GM23248 (cell line): ENCODE data around the gene THADA.

Experiments used
- EZH2 ChIP-seq: fragments of 200-600 bp; sonication (generic); IDR thresholded peaks from 2 replicates; pipeline ENCODE4 v1.6.1; 2018; ENCODE audit warnings: antibody characterized with exemption, mild to moderate bottlenecking; ENCODE audit not compliant: insufficient read depth, poor library complexity, severe bottlenecking
- EZH2phosphoT487 ChIP-seq: fragments of 200-600 bp; sonication (generic); IDR thresholded peaks from 2 replicates; pipeline ENCODE4 v1.6.1; 2018; ENCODE audit warnings: antibody characterized with exemption, moderate library complexity, mild to moderate bottlenecking, low read depth; ENCODE audit not compliant: insufficient read depth

DNA sequence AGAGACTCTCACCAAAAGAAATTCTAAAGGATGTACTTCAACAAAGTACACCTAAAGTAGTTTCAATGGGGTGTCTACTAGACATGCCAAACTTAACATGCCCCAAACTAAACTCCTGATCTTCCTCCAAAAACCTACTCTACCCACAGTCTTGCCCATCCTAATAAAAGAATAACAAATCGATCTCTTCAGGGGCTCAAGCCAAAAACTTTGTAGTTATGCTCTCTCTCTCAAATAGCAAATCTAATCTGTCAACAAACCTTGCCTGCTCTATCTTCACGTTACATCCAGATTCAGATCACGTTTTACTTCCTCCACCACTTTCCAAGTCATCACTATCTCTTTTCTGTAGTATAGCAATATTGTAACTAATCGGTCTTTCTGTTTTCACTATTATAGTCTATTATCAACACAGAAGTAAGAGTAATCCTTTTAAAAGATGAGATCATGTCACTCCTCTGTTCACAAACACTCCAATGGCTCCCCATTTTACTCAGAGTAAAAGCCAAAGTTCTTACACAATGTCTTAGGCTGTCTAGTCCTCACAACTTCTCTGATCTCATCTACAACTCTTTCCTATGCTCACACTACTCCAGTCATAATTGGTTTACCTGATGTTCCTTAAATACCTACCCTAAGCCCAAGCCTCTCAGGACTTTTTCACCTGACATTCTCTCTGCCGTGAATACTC is 79.9 kb downstream of the THADA start:
- TF ChIP-seq EZH2 (no peak), EZH2phosphoT487 (no peak)
